DOHH2 (cell line): ENCODE measurements around the gene ZMYND12.

ENCODE experiments used
- EZH2phosphoT487 ChIP-seq: fragments of 200-600 bp; sonication (generic); IDR thresholded peaks from 2 replicates; pipeline ENCODE4 v1.6.1; 2017; ENCODE audit warnings: borderline replicate concordance, mild to moderate bottlenecking, antibody characterized with exemption, low read length, moderate library complexity, mixed read lengths
- TF ChIP-seq, protein P1 (sequence below): fragments of 200-600 bp; sonication (generic); IDR thresholded peaks from one replicate; pipeline ENCODE4 v1.5.1; 2014; ENCODE audit warnings: antibody characterized with exemption, mild to moderate bottlenecking, low read depth, low read length; ENCODE audit not compliant: poor library complexity, severe bottlenecking

DNA sequence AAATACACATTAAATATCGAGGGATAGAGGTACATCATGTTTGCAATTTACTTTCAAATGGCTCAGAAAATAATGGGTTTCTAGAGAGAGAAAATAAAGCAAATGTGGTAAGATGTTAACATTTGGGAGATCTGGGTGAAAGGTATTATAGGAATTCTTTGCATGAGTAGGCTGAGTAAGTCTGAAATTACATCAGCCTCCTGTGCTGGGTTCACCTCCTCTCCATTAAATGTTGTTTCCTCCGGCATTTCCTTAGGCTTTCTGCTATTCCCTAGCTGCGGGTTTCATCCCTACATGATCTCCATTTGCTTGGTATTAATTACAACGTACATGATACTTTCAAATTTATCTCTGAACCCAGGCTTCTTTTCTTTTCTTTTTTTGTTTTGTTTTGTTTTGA, 31.6 kb downstream of the ZMYND12 start:
- TF ChIP-seq, protein P1, sequence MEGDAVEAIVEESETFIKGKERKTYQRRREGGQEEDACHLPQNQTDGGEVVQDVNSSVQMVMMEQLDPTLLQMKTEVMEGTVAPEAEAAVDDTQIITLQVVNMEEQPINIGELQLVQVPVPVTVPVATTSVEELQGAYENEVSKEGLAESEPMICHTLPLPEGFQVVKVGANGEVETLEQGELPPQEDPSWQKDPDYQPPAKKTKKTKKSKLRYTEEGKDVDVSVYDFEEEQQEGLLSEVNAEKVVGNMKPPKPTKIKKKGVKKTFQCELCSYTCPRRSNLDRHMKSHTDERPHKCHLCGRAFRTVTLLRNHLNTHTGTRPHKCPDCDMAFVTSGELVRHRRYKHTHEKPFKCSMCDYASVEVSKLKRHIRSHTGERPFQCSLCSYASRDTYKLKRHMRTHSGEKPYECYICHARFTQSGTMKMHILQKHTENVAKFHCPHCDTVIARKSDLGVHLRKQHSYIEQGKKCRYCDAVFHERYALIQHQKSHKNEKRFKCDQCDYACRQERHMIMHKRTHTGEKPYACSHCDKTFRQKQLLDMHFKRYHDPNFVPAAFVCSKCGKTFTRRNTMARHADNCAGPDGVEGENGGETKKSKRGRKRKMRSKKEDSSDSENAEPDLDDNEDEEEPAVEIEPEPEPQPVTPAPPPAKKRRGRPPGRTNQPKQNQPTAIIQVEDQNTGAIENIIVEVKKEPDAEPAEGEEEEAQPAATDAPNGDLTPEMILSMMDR = no peak
- no peak for TF ChIP-seq EZH2phosphoT487
